CD1c-positive myeloid dendritic cell (primary cell): Measurements from ENCODE around the gene GPANK1.
"Not testable (repeated sequence)": the region's sequence is repeated elsewhere in the genome, so short reads cannot be mapped to it uniquely, and the experiment has no call there.

ENCODE experiments used
- DNase-seq: peaks from one replicate; pipeline ENCODE4 v3.0.0-alpha.2; 2016; ENCODE audit errors: extremely low spot score

Gene GPANK1

GRCh38 chr6:31664790-31665500 lies at the start of gene GPANK1:
TSS of gene GPANK1 (minus strand) at chr6:31664997. CDS start at chr6:31664478, 519 bp downstream.
- DNase-seq, result peak; percentile 97

DNA sequence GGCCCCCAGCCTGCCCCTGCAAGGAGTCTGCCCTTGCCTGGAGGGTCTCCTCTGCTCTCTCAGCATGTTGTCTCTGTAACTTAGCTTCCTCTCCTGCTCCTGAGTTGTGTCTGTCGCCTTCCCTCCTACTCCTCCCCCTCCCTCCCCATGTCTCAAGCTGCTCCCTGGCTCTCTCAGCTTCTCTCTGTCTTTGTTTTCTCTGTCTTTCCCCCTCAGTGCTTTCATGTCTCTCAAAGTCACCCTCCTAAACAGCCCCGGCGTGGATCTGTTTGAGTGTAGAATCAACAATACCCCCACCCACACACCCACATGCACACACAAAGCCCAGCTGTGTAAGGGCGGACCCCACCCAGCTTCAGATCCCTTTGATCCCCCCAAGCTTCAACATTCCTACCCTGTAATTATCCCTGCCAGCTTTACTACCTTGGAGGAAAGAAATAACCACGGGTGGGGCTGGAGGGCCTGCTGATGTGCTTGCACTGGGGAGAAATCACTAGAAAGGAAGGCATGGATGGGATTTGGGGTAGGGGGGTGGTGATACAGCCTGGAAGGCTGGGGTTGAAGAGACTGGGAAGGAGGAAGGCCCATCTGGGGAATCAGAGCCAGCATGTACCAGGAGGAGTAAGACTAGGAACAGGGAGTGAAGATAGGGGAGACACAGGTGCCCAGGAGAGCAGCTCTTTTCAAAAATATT lies 49.3 kb upstream of the GPANK1 start:
- no peak for DNase-seq

DNA sequence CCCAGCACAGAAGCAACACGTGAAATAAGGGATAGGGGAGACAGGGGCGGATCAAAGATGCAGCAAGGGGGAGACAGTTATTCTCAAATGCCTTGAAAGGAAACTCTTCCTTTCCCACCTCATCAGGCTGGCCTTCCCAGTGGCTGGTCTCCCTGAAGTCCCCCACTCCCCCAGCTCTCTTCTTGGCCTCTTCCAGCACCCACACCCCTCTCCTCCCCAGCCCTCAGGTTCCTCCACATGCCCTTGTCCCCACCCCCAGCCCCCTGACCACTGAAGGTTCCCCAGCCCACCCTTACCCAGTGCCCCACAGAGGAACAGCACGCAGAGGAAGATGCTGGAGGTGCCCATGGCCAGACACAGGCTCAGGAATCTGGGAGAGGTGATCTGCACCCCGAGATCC lies 48.7 kb upstream of the GPANK1 start:
- no peak for DNase-seq

DNA sequence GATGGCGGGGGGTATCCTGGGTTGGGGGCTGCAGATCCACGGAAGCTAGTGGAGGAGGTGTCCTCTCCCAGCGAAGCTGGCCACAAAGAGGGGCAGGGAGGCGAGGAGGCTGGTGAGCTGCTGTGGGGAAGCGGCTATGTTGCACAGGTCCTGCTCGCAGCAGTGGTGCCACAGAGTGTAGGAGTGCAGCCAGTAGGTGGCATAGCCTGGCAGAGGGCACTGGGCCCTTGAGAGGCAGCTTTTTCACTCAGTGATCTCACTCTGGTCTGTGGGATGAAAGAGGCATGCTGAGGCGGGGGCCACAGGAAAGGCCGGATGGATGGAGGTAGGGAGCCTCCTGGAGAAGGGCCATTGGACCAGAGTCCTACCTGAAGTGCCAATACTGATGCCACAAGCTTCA lies 47.5 kb upstream of the GPANK1 start:
- no peak for DNase-seq

GRCh38 chr6:31711233-31711632 lies 46.4 kb upstream of the GPANK1 start:
- peak; percentile 28 for DNase-seq

DNA sequence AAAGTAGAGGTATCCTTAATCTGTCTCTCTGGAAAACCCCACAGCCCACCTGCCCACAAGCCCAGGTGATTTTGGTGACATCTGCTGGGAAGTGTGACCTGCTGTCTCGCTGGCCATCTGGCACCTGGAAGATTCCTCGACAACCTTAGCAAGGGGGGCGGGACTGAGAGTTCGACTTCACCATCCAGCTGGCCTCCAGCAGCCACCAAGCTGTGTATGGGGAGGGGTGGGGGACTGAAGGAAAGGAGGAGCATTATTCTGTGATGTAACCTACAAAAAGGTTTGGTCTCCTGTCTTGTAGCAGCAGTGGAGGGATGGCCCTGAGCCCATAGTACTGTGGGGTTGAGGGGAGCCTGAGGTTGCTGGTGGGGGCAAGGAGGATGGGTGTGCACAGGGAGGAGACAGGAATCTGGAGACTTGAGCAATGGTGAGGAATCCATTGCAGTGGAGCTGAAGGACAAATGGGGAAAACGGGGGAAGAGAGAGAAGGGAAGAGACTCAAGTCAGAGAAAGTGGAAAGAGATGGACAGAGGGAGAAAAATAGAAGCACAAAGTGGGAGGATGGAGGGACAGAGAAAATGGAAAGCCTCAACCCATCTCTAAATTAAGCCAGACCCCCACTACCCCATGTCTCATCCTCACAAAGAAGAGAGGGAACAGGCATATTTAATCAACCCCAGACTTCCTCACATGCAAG lies 45.9 kb upstream of the GPANK1 start:
- DNase-seq, result no peak

DNA sequence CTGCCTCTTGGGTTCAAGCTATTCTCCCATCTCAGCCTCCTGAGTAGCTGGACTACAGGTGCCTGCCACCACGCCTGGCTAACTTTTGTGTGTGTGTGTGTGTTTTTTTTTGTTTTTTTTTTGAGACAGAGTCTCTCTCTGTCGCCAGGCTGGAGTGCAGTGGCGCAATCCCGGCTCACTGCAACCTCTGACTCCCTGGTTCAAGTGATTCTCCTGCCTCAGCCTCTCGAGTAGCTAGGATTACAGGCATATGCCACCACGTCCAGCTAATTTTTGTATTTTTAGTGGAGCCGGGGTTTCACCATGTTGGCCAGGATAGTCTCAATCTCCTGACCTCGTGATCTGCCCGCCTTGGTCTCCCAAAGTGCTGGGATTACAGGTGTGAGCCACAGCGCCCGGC lies 44.4 kb upstream of the GPANK1 start:
- not testable (repeated sequence) for DNase-seq

- no peak for DNase-seq
These were observed 43.4 kb upstream of the GPANK1 start for GRCh38 chr6:31708224-31708623.

DNA sequence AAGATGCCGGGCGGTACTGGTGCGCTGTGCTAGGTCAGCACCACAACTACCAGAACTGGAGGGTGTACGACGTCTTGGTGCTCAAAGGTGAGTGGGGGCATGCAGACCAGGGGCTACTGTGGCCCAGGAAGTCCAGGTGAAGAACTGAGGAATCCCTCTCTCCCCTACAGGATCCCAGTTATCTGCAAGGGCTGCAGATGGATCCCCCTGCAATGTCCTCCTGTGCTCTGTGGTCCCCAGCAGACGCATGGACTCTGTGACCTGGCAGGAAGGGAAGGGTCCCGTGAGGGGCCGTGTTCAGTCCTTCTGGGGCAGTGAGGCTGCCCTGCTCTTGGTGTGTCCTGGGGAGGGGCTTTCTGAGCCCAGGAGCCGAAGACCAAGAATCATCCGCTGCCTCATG lies 42.9 kb upstream of the GPANK1 start:
- DNase-seq, result no peak

DNA sequence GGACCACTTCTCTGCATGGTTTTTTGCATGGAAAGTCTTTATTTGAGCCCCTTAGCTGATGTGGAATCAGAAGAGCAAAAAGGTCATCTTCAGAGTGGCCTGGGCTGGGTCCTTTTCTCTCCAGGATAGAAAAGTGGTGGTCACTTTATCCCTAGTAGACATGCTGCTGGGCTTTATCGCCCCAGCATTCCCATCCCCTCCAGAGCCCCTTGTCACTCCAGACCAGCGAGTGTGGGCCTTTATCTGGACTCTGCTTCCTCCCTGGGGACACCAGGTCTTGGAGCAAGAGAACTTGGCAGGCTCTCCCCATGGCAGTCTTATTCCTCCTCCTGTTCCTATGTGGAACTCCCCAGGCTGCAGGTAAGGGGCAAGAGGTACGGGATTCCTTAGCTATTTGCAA lies 41.8 kb upstream of the GPANK1 start, which contains the start of gene LY6G6F:
TSS of gene LY6G6F (plus strand) at position 268 of the 400 bp plus-strand sequence. CDS start at position 309, 41 bp downstream.
- no peak for DNase-seq

DNA sequence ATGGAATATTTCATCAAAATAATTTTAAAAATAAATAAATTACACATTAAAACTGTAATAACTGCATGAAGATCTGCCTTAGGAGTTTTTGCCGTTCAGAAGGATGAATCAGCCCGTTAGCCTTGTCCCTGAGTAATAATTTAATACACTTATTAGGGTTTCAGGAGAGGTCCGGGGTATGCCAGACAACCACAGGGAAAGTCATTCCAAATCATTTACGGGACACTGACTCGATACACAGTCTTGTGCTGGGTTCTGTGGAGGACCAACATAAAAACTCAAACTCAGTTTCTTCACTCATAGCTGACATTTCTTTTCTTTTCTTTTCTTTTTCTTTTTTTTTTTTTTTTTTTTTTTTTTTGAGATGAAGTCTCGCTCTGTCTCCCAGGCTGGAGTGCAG lies 41.1 kb upstream of the GPANK1 start:
- no peak for DNase-seq

DNA sequence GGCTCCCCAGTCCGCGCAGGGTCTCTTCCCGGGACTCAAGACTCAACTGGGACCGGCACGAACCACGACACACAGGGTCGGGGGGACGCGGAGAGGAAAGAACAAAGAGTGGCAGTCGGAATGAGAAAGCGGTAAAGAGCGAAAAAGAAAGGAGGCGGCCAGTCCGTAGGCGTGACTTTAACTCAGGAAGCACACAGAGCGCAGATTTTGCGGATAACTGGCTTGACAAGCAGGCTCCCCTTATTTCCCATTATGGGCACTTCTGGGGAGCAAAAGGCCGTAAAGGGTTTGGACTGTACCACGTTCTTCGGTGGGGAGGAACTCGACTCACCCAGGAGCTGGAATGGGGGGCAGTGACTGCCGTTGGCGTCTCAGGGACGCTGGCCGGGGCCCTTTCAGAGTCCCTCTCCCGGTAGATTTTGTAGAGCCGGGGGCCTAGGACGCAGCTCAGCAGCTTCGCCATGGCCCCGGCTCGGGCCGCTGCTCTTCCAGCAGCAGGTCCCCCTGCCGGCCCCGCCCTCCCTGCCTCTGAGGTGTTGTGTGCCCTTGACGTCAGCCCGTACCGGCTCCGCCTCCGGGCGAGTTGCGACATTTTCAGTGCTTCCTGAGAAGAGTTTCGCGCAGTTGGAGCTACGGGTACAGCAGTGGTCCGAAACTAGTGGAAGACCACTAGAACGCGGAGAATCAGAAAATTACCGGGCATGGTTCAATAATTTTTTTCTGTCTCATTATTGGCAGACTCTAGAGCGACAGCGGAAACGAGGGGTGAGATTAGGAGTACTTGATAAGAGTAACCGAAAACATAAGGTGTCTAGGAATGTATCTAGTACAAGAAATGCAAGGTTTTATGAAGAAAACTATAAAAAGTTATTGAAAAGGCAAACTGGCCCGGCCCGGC lies 38.3 kb upstream of the GPANK1 start, which contains the start of gene ABHD16A:
TSS of gene ABHD16A (minus strand) at position 506 of the 898 bp plus-strand sequence. CDS start at position 463, 43 bp downstream.
- DNase-seq, result peak; percentile 99

GRCh38 chr6:31702405-31702818 lies 37.6 kb upstream of the GPANK1 start:
- DNase-seq, result peak; percentile 68

DNA sequence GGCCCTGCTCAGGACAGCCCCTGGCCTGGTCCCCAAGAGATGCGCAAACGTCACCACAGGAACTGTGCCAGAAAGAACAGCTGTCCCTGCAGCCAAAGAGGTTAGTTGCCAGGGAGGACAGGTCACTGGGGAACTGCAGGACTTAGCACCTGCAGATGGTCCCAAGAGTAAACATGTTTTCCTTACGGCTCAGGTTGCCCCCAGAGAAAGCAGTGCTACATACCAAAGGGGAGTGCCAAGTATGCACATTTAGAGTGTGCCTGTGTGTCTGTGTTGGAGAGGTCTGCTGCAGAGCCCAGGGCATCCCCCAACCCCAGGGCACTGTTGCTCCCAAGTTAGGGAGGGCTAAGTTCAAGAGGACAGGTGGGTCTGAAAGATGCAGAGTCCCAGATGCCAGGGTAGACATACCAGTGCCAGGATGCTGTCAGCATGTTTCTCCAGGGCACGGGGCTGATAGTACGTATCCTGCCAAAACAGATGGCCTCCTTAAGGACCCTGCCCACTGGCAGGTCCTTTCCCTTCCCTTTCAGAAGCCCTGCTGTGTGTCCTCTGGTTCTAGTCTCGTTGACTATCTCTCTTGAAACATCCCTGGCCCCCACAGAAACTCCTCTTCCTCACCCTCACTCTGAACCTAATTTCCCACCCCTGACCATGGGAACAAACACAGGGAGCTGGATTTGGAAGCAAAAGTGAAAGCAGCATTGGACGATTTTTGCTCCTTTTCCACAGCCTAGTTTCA lies 37.0 kb upstream of the GPANK1 start:
- no peak for DNase-seq

GRCh38 chr6:31700740-31701401 lies 36.1 kb upstream of the GPANK1 start:
- DNase-seq, result no peak

GRCh38 chr6:31697555-31697954 lies 32.8 kb upstream of the GPANK1 start:
- no peak for DNase-seq

DNA sequence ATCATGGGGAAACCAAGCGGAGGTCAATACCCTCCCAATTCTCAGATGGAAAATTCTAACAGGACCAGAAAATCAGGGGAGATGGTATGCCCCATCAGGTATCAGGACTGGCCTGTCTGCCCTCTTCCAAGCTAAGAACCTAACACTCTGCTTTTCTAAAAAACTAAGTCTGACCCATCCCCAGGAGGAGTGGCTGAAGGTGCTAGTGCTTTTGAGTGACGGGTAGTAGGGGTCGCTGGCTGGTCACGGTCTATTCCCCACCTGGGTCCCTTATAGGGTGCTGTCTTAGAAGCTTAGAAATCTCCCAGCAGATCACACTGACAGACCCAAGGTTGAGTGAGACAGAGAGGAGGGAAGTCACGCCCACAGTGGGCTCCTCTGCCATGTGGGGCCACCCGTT lies 28.7 kb upstream of the GPANK1 start:
- DNase-seq, result no peak

- DNase-seq, result no peak
These were observed 28.1 kb upstream of the GPANK1 start for GRCh38 chr6:31692886-31693285.

DNA sequence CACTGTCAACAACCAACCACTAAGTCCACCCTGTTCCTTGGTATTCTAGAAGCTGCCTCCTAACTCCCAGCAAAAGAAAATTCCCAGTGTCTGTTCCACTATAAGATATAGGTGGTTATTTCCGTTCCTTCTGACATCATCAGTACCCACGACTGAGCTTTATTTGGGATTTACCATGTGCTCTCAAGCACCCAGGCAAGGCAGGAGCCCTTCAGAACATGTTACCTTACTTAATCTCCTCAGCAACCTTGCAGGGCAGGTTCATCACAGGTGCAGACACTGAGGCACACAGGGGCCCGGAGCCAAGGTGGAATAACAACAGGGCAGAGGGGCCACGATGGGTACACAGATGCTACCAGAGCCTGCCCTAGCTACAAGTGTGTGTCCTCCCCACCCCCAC lies 27.6 kb upstream of the GPANK1 start:
- DNase-seq, result no peak

DNA sequence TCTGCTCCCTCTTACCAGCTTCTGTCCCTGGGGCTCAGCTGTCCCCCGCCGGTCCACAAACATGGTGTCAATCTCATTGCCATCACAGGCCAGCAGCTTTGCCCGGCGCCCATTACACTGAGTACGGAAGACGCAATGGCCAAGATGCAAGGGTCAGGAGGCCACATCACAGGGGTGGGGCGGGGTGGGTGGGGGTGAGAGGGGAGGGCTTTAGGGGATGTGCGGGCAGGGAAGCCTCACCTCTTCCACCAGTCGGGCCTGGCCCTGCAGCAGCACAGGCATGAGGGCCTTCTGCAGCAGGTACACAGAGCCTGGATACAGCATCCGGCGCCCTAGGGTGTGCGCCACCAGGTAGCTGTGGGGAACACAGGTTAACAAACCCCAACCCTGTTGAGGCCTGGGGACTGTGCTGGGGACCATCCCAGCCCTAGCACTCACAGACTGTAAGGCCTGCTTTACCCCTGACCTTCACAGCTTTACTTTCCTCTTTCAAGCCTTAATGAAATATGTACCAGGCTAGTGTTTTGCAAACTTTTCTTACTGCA lies 26.8 kb upstream of the GPANK1 start:
- no peak for DNase-seq
